SK-N-MC (cell line): ENCODE measurements around the gene GALNT7.

Experiments used
- EZH2 ChIP-seq: fragments of 200-600 bp; sonication (generic); IDR thresholded peaks from one replicate; pipeline ENCODE4 v1.6.1; 2017; ENCODE audit warnings: antibody characterized with exemption
- FOXP2 ChIP-seq: optimal IDR thresholded peaks from 2 replicates; pipeline ENCODE3; 2011; ENCODE audit warnings: mild to moderate bottlenecking, moderate library complexity; ENCODE audit not compliant: insufficient read depth; ENCODE audit errors: extremely low read length, control extremely low read depth
- POLR2AphosphoS5 ChIP-seq: IDR thresholded peaks from 2 replicates; pipeline ENCODE4 v1.6.1; 2012; ENCODE audit warnings: mild to moderate bottlenecking, low read depth, low read length, borderline replicate concordance

DNA sequence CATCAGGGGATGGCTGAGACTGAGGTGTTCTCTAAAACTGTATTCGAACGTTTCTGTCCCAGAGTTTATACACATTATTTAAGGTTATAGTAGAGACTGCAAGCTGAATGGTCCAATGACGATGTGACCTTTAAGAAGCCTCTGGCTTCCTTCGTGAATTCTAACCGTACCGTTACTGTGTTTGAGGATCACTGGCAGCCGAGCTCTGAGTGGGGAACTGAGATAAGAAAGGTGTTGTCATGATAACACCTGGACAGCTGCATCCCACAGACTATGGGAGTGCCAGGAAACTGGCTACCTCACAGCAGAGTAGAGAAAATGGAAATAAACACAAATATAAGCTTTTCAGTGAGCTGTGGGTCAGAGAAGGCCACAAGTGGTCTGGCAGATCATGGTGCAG lies 106.5 kb downstream of the GALNT7 start:
- TF ChIP-seq POLR2AphosphoS5 (no peak), FOXP2 (no peak), EZH2 (no peak)
